ENCODE measurements around the gene PLA2G12A. TPM values are rescaled to one million over a fixed set of nuclear protein-coding genes. Genes with fewer than 3 reads are reported as not detected.

Gene PLA2G12A
- total RNA-seq (2021) (30.8 and 36.3 TPM in 2 replicates), Bru-seq, nascent RNA (percentile 80 among the genes with signal in this experiment), BruChase-seq, experiment 1, labeled RNA remaining after a 2-hour chase (percentile 89 among the genes with signal in this experiment), BruChase-seq, experiment 2, labeled RNA remaining after a 6-hour chase (percentile 89 among the genes with signal in this experiment)
- long read RNA-seq, full-length matches to known transcripts = 46 of 48 reads
- long read RNA-seq, partial matches to known transcripts = 0 of 48 reads
- long read RNA-seq, other reads (novel, unspliced or antisense) = 2 of 48 reads

DNA sequence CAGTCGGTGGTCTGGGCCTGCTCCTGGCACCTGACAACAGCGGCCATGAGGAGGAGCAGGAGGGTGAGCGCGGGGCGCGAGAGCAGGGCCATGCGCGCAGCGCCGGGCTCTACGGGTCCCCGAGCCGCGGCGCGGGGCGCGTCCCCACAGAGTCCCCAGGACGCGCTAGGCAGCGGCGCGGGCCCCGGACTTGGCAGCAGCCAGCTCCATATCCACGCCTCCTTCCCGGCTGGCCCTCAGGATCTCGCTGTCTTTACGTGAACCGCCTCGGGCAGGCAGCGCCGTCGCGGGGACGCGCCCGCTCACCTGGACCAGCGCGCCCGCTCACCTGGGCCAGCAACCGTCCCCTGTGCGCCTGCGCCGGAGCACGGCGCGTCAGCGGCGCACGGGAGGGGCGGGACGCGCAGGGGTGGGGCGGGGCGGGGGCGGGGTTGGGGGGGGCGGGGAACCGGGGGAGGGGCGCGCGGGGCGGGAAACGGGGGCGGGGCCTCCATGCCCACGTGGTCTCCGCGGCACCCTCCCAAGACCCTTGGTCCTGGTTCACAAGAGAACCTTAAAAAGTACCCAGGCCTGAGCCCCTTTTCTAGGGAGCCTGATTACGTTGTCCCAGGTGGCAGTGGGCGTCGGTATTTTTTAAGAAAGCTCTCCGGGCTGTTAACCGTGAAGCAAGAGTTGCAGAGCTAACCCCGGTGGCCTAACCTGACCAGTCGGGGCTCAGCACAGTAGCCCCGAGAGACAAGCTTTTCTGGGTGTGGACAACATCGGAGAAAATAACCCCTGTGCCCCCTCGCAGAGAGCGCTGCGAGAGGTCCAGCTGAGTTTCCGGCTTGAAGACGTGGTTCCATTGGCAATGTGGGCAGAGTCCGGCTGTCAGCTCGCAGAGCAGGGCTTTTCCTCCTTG, at the start of gene PLA2G12A:
Gene PLA2G12A, minus strand, starts transcription at position 353 of the 901 bp plus-strand sequence. Its CDS starts 261 bp downstream, at position 92.
- CTCF ChIA-PET = no interaction called here
- TF ChIP-seq CTCF (conservative IDR thresholded peaks at IDR 0.05) = no peak
- TF ChIP-seq EZH2 (IDR thresholded peaks at IDR 0.05; ENCODE audit: low read depth) = no peak
- Histone ChIP-seq H3F3A (ENCODE audit: insufficient read depth, low read depth) (peaks cover 8% of the 10 kb centered on the region; the same call in 1 of the 2 replicates), H3K4me2 (peak within 1 kb of the TSS; percentile 98), H3K27me3 (ENCODE audit: insufficient read depth, low read depth) (no peaks in the 10 kb centered on the region), H3K79me2 (ENCODE audit: low read depth) (peaks cover 39% of the 10 kb centered on the region), H4K20me1 (ENCODE audit: insufficient read depth) (no peaks in the 10 kb centered on the region), H3K9me2 (ENCODE audit: insufficient read depth) (no peaks in the 10 kb centered on the region), H3K4me3 (peak within 1 kb of the TSS; percentile 78), H3K9me3 (ENCODE audit: insufficient read depth, low read depth) (no peaks in the 10 kb centered on the region), H3K4me1 (replicated peaks; ENCODE audit: insufficient read depth) (peaks cover 9% of the 10 kb centered on the region), H3K27ac (peak within 1 kb of the TSS; percentile 74), H3K36me3 (ENCODE audit: low read depth) (no peaks in the 10 kb centered on the region), H2AFZ (peak within 1 kb of the TSS; percentile 100)
- POLR2A ChIA-PET (ENCODE audit: unreplicated experiment) = interaction anchor here (0.5 to 1.3 kb wide), 3 partner anchors 27 to 804 kb away, joined by 3 to 9 read pairs (median 3); partner anchors contain the start of gene CASP6
- no TSS peak for BruUV-seq (replicated peaks)
- peak; percentile 80 to 90 for DNase-seq
- intact Hi-C loops (cut with micrococcal nuclease; ENCODE audit: unreplicated experiment) = loop anchor here (1.0 kb wide), 1 partner anchor 85 kb away; the partner anchor contains the start of gene GAR1

GRCh38 chr4:109764789-109765402, 35.0 kb upstream of the PLA2G12A start:
- Histone ChIP-seq H3K9me3 (ENCODE audit: insufficient read depth, low read depth) (no peaks in the 10 kb centered on the region), H3K27ac (no peak overlapping the region), H3K27me3 (ENCODE audit: insufficient read depth, low read depth) (no peaks in the 10 kb centered on the region), H2AFZ (no peak overlapping the region), H4K20me1 (ENCODE audit: insufficient read depth) (no peaks in the 10 kb centered on the region), H3K4me3 (no peak overlapping the region), H3F3A (ENCODE audit: insufficient read depth, low read depth) (no peaks in the 10 kb centered on the region), H3K4me1 (replicated peaks; ENCODE audit: insufficient read depth) (no peaks in the 10 kb centered on the region), H3K79me2 (ENCODE audit: low read depth) (no peaks in the 10 kb centered on the region), H3K9me2 (ENCODE audit: insufficient read depth) (no peaks in the 10 kb centered on the region), H3K36me3 (ENCODE audit: low read depth) (no peaks in the 10 kb centered on the region), H3K4me2 (no peak overlapping the region)
- DNase-seq = no peak
- BruUV-seq (replicated peaks) = no TSS peak
- CTCF ChIA-PET = no interaction called here
- intact Hi-C loops (cut with micrococcal nuclease; ENCODE audit: unreplicated experiment) = no loop called here
- no peak for TF ChIP-seq EZH2 (IDR thresholded peaks at IDR 0.05; ENCODE audit: low read depth)
- no peak for TF ChIP-seq CTCF (conservative IDR thresholded peaks at IDR 0.05)
- POLR2A ChIA-PET (ENCODE audit: unreplicated experiment) = no interaction called here

DNA sequence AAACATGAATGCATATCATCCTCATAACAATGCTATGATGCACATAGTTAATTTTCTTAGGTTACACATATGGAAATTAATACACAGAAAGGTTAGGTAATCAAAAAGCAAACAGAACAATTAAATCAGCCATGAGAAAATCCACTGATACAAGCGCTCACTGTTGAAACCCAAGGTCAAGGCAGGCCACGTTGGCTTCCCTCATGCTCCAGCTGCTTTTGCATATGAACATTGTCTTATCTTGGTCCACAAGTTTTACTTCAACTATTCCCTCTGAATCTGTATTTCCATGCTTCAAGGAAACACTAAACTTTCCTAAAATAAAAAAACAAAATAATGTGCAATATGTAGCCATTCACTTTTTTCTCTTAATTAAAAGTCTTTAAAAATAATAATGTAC, 34.5 kb upstream of the PLA2G12A start:
- Histone ChIP-seq H3K9me3 (ENCODE audit: insufficient read depth, low read depth) (no peaks in the 10 kb centered on the region), H3K79me2 (ENCODE audit: low read depth) (no peaks in the 10 kb centered on the region), H3K36me3 (ENCODE audit: low read depth) (no peaks in the 10 kb centered on the region), H3K27me3 (ENCODE audit: insufficient read depth, low read depth) (no peaks in the 10 kb centered on the region), H3K4me3 (no peak overlapping the region), H3K4me2 (no peak overlapping the region), H3F3A (ENCODE audit: insufficient read depth, low read depth) (no peaks in the 10 kb centered on the region), H3K27ac (no peak overlapping the region), H2AFZ (no peak overlapping the region), H4K20me1 (ENCODE audit: insufficient read depth) (no peaks in the 10 kb centered on the region), H3K9me2 (ENCODE audit: insufficient read depth) (no peaks in the 10 kb centered on the region), H3K4me1 (replicated peaks; ENCODE audit: insufficient read depth) (no peaks in the 10 kb centered on the region)
- TF ChIP-seq EZH2 (IDR thresholded peaks at IDR 0.05; ENCODE audit: low read depth) (no peak), CTCF (conservative IDR thresholded peaks at IDR 0.05) (no peak)
- CTCF ChIA-PET = no interaction called here
- intact Hi-C loops (cut with micrococcal nuclease; ENCODE audit: unreplicated experiment) = no loop called here
- DNase-seq = no peak
- BruUV-seq (replicated peaks) = no TSS peak
- POLR2A ChIA-PET (ENCODE audit: unreplicated experiment) = no interaction called here
